ENCODE measurements around the gene HMBS. TPM values are rescaled to one million over a fixed set of nuclear protein-coding genes. Genes with fewer than 3 reads are reported as not detected.

The HMBS gene
- total and polyA plus RNA-seq, 5 donors from 2014 or later, result 5.9 to 15.5 (median 13.3) TPM

- ATAC-seq (ENCODE audit: low read depth in 2 of 2) (no peak), DNase-seq (no peak)
- H3K36me3 Mint-ChIP-seq, result peaks cover 32% of the 10 kb centered on the region
- H3K27ac Mint-ChIP-seq, result peak overlapping the region in 1 of 3 donors; percentile 10
- Histone ChIP-seq H3K27me3 (ENCODE audit: control insufficient read depth, insufficient read depth, low read length) (no peaks in the 10 kb centered on the region), H3K4me1 (ENCODE audit: control insufficient read depth, insufficient read depth, low read length, poor library complexity, severe bottlenecking) (peaks cover 45% of the 10 kb centered on the region), H3K36me3 (ENCODE audit: control insufficient read depth, insufficient read depth, low read length) (peaks cover 40% of the 10 kb centered on the region), H3K9me3 (ENCODE audit: control insufficient read depth in 2 of 2, low read length in 2 of 2) (no peaks in the 10 kb centered on the region), H3K27ac (ENCODE audit: insufficient read depth, low read length, poor library complexity, severe bottlenecking) (no peak overlapping the region), H3K4me3 (ENCODE audit: low read depth, low read length) (no peak overlapping the region)
- H3K4me3 Mint-ChIP-seq, result peak overlapping the region in 1 of 4 donors; percentile 98
- no peaks in the 10 kb centered on the region for H3K9me3 Mint-ChIP-seq
- peaks cover 14 to 51% (median 40%) of the 10 kb centered on the region in 4 donors for H3K4me1 Mint-ChIP-seq
- no peaks in the 10 kb centered on the region for H3K27me3 Mint-ChIP-seq
Measured at GRCh38 chr11:119111361-119111925, 26.8 kb downstream of the HMBS start.

- H3K27me3 Mint-ChIP-seq, result no peaks in the 10 kb centered on the region
- DNase-seq (no peak), ATAC-seq (ENCODE audit: low read depth in 2 of 2) (no peak)
- Histone ChIP-seq H3K27ac (ENCODE audit: insufficient read depth, low read length, poor library complexity, severe bottlenecking) (no peak overlapping the region), H3K4me3 (ENCODE audit: low read depth, low read length) (no peak overlapping the region), H3K4me1 (ENCODE audit: control insufficient read depth, insufficient read depth, low read length, poor library complexity, severe bottlenecking) (peaks cover 38% of the 10 kb centered on the region), H3K9me3 (ENCODE audit: control insufficient read depth in 2 of 2, low read length in 2 of 2) (no peaks in the 10 kb centered on the region), H3K27me3 (ENCODE audit: control insufficient read depth, insufficient read depth, low read length) (no peaks in the 10 kb centered on the region), H3K36me3 (ENCODE audit: control insufficient read depth, insufficient read depth, low read length) (peaks cover 49% of the 10 kb centered on the region)
- H3K4me1 Mint-ChIP-seq, result peaks cover 18 to 52% (median 38%) of the 10 kb centered on the region in 4 donors
- H3K36me3 Mint-ChIP-seq, result peaks cover 39% of the 10 kb centered on the region
- H3K9me3 Mint-ChIP-seq, result no peaks in the 10 kb centered on the region
- peak overlapping the region in 1 of 4 donors; percentile 98 for H3K4me3 Mint-ChIP-seq
- peak overlapping the region; percentile 5 to 33 (median 15) for H3K27ac Mint-ChIP-seq
Measured at GRCh38 chr11:119112314-119113020, 27.8 kb downstream of the HMBS start.

GRCh38 chr11:119113716-119114115 lies 29.0 kb downstream of the HMBS start:
- peaks cover 19 to 44% (median 32%) of the 10 kb centered on the region in 4 donors for H3K4me1 Mint-ChIP-seq
- peak overlapping the region in 1 of 4 donors; percentile 47 for H3K4me3 Mint-ChIP-seq
- H3K27ac ChIP-seq (ENCODE audit: insufficient read depth, low read length, poor library complexity, severe bottlenecking), result no peak overlapping the region

GRCh38 chr11:119114351-119114750 lies 29.7 kb downstream of the HMBS start:
- peaks cover 14 to 38% (median 25%) of the 10 kb centered on the region in 4 donors for H3K4me1 Mint-ChIP-seq
- Histone ChIP-seq H3K27me3 (ENCODE audit: control insufficient read depth, insufficient read depth, low read length) (no peaks in the 10 kb centered on the region), H3K27ac (ENCODE audit: insufficient read depth, low read length, poor library complexity, severe bottlenecking) (no peak overlapping the region), H3K4me1 (ENCODE audit: control insufficient read depth, insufficient read depth, low read length, poor library complexity, severe bottlenecking) (peaks cover 23% of the 10 kb centered on the region), H3K36me3 (ENCODE audit: control insufficient read depth, insufficient read depth, low read length) (peaks cover 52% of the 10 kb centered on the region), H3K4me3 (ENCODE audit: low read depth, low read length) (no peak overlapping the region), H3K9me3 (ENCODE audit: control insufficient read depth in 2 of 2, low read length in 2 of 2) (no peaks in the 10 kb centered on the region)
- no peak overlapping the region for H3K27ac Mint-ChIP-seq
- peaks cover 39% of the 10 kb centered on the region for H3K36me3 Mint-ChIP-seq
- no peaks in the 10 kb centered on the region for H3K27me3 Mint-ChIP-seq
- no peaks in the 10 kb centered on the region for H3K9me3 Mint-ChIP-seq
- H3K4me3 Mint-ChIP-seq, result peak overlapping the region in 1 of 4 donors; percentile 47
- DNase-seq (no peak), ATAC-seq (ENCODE audit: low read depth in 2 of 2) (no peak)

More at GRCh38 chr11:119113716-119114115, 29.0 kb downstream of the HMBS start:
- DNase-seq (no peak), ATAC-seq (ENCODE audit: low read depth in 2 of 2) (no peak)
- no peaks in the 10 kb centered on the region for H3K27me3 Mint-ChIP-seq
- peaks cover 39% of the 10 kb centered on the region for H3K36me3 Mint-ChIP-seq
- Histone ChIP-seq H3K9me3 (ENCODE audit: control insufficient read depth in 2 of 2, low read length in 2 of 2) (no peaks in the 10 kb centered on the region), H3K27me3 (ENCODE audit: control insufficient read depth, insufficient read depth, low read length) (no peaks in the 10 kb centered on the region), H3K4me1 (ENCODE audit: control insufficient read depth, insufficient read depth, low read length, poor library complexity, severe bottlenecking) (peaks cover 29% of the 10 kb centered on the region), H3K4me3 (ENCODE audit: low read depth, low read length) (no peak overlapping the region), H3K36me3 (ENCODE audit: control insufficient read depth, insufficient read depth, low read length) (peaks cover 52% of the 10 kb centered on the region)
- H3K9me3 Mint-ChIP-seq, result no peaks in the 10 kb centered on the region
- no peak overlapping the region for H3K27ac Mint-ChIP-seq

GRCh38 chr11:119115484-119116234 lies 31.0 kb downstream of the HMBS start:
- H3K4me3 Mint-ChIP-seq, result peak overlapping the region; percentile 52 to 91 (median 81)
- Histone ChIP-seq H3K9me3 (ENCODE audit: control insufficient read depth in 2 of 2, low read length in 2 of 2) (no peaks in the 10 kb centered on the region), H3K4me3 (ENCODE audit: low read depth, low read length) (peak overlapping the region; percentile 24), H3K4me1 (ENCODE audit: control insufficient read depth, insufficient read depth, low read length, poor library complexity, severe bottlenecking) (peaks cover 16% of the 10 kb centered on the region), H3K27me3 (ENCODE audit: control insufficient read depth, insufficient read depth, low read length) (no peaks in the 10 kb centered on the region), H3K36me3 (ENCODE audit: control insufficient read depth, insufficient read depth, low read length) (peaks cover 49% of the 10 kb centered on the region), H3K27ac (ENCODE audit: insufficient read depth, low read length, poor library complexity, severe bottlenecking) (peak overlapping the region; percentile 51)
- peaks cover 10 to 32% (median 22%) of the 10 kb centered on the region in 4 donors for H3K4me1 Mint-ChIP-seq
- no peaks in the 10 kb centered on the region for H3K27me3 Mint-ChIP-seq
- ATAC-seq (ENCODE audit: low read depth in 2 of 2) (peak; percentile 27 to 75), DNase-seq (peak in 2 of 3 donors; percentile 33 to 56)
- peaks cover 35% of the 10 kb centered on the region for H3K36me3 Mint-ChIP-seq
- H3K9me3 Mint-ChIP-seq, result no peaks in the 10 kb centered on the region
- H3K27ac Mint-ChIP-seq, result peak overlapping the region; percentile 88 to 94 (median 91)

- H3K27ac Mint-ChIP-seq, result peak overlapping the region in 2 of 3 donors; percentile 88 to 94
- peak overlapping the region in 2 of 4 donors; percentile 29 to 85 for H3K4me3 Mint-ChIP-seq
- no peaks in the 10 kb centered on the region for H3K9me3 Mint-ChIP-seq
- Histone ChIP-seq H3K9me3 (ENCODE audit: control insufficient read depth in 2 of 2, low read length in 2 of 2) (no peaks in the 10 kb centered on the region), H3K36me3 (ENCODE audit: control insufficient read depth, insufficient read depth, low read length) (peaks cover 44% of the 10 kb centered on the region), H3K4me1 (ENCODE audit: control insufficient read depth, insufficient read depth, low read length, poor library complexity, severe bottlenecking) (peaks cover 21% of the 10 kb centered on the region), H3K27ac (ENCODE audit: insufficient read depth, low read length, poor library complexity, severe bottlenecking) (peak overlapping the region; percentile 51), H3K27me3 (ENCODE audit: control insufficient read depth, insufficient read depth, low read length) (no peaks in the 10 kb centered on the region), H3K4me3 (ENCODE audit: low read depth, low read length) (no peak overlapping the region)
- no peak for DNase-seq
- peaks cover 10 to 37% (median 26%) of the 10 kb centered on the region in 4 donors for H3K4me1 Mint-ChIP-seq
- no peak for ATAC-seq (ENCODE audit: low read depth in 2 of 2)
- H3K36me3 Mint-ChIP-seq, result peaks cover 35% of the 10 kb centered on the region
- H3K27me3 Mint-ChIP-seq, result no peaks in the 10 kb centered on the region
Measured at GRCh38 chr11:119116235-119116594, 31.5 kb downstream of the HMBS start.

- peak overlapping the region in 1 of 3 donors; percentile 66 for H3K27ac Mint-ChIP-seq
- peaks cover 31% of the 10 kb centered on the region for H3K36me3 Mint-ChIP-seq
- no peaks in the 10 kb centered on the region for H3K9me3 ChIP-seq (ENCODE audit: control insufficient read depth in 2 of 2, low read length in 2 of 2)
- H3K27me3 Mint-ChIP-seq, result no peaks in the 10 kb centered on the region
- H3K27me3 ChIP-seq (ENCODE audit: control insufficient read depth, insufficient read depth, low read length), result no peaks in the 10 kb centered on the region
- DNase-seq (no peak), ATAC-seq (ENCODE audit: low read depth in 2 of 2) (no peak)
- H3K27ac ChIP-seq (ENCODE audit: insufficient read depth, low read length, poor library complexity, severe bottlenecking), result no peak overlapping the region
- H3K9me3 Mint-ChIP-seq, result no peaks in the 10 kb centered on the region
- peaks cover 21% of the 10 kb centered on the region for H3K4me1 ChIP-seq (ENCODE audit: control insufficient read depth, insufficient read depth, low read length, poor library complexity, severe bottlenecking)
- H3K4me1 Mint-ChIP-seq, result peaks cover 10 to 35% (median 25%) of the 10 kb centered on the region in 4 donors
- no peak overlapping the region for H3K4me3 ChIP-seq (ENCODE audit: low read depth, low read length)
- no peak overlapping the region for H3K4me3 Mint-ChIP-seq
- H3K36me3 ChIP-seq (ENCODE audit: control insufficient read depth, insufficient read depth, low read length), result peaks cover 40% of the 10 kb centered on the region
Measured at GRCh38 chr11:119116601-119117000, 31.9 kb downstream of the HMBS start.
